ENCODE measurements around the gene ANAPC2.

Gene ANAPC2

GRCh38 chr9:137172901-137173795, 15.2 kb downstream of the ANAPC2 start:
- peak; percentile 57 for DNase-seq

GRCh38 chr9:137171149-137171900, 17.0 kb downstream of the ANAPC2 start:
- no peak for DNase-seq

- no peak for DNase-seq
Measured at GRCh38 chr9:137170486-137171148, 17.7 kb downstream of the ANAPC2 start.

GRCh38 chr9:137169896-137170358, 18.4 kb downstream of the ANAPC2 start, which contains the start of gene LRRC26:
Gene LRRC26 (minus strand): TSS chr9:137170051. CDS start chr9:137169943, 108 bp downstream.
- no peak for DNase-seq

GRCh38 chr9:137168904-137169856, 19.2 kb downstream of the ANAPC2 start:
- DNase-seq = peak; percentile 66

- no peak for DNase-seq
Measured at GRCh38 chr9:137168573-137168903, 19.8 kb downstream of the ANAPC2 start.

- no peak for DNase-seq
Measured at GRCh38 chr9:137167747-137168572, 20.4 kb downstream of the ANAPC2 start.

- DNase-seq = no peak
Measured at GRCh38 chr9:137167277-137167746, 21.0 kb downstream of the ANAPC2 start.

- no peak for DNase-seq
Measured at GRCh38 chr9:137166380-137167229, 21.8 kb downstream of the ANAPC2 start.

GRCh38 chr9:137165250-137165836, 23.0 kb downstream of the ANAPC2 start:
- DNase-seq = no peak

- DNase-seq = no peak
Measured at GRCh38 chr9:137164370-137165249, 23.8 kb downstream of the ANAPC2 start.

- DNase-seq = no peak
Measured at GRCh38 chr9:137163805-137164204, 24.6 kb downstream of the ANAPC2 start.

GRCh38 chr9:137163365-137163715, 25.0 kb downstream of the ANAPC2 start:
- DNase-seq = no peak

GRCh38 chr9:137162505-137163364, 25.6 kb downstream of the ANAPC2 start:
- DNase-seq = no peak

GRCh38 chr9:137161558-137162486, 26.5 kb downstream of the ANAPC2 start:
- no peak for DNase-seq

Data from NCI-H524 treated with DMSO at 0.1 percent for 48 hours (cell line).